ENCODE measurements around the gene MMP2.

The MMP2 gene

GRCh38 chr16:55510185-55510805 is 31.3 kb downstream of the MMP2 start:
- DNase-seq, result no peak

- DNase-seq, result no peak
These were observed 33.9 kb downstream of the MMP2 start for GRCh38 chr16:55512941-55513340.

- no peak for DNase-seq
These were observed 34.6 kb downstream of the MMP2 start for GRCh38 chr16:55513616-55514015.

- no peak for DNase-seq
These were observed 36.1 kb downstream of the MMP2 start for GRCh38 chr16:55515111-55515510.

- DNase-seq, result no peak
These were observed 42.8 kb downstream of the MMP2 start for GRCh38 chr16:55521792-55522191.

- DNase-seq, result no peak
These were observed 47.4 kb downstream of the MMP2 start for GRCh38 chr16:55526441-55526840.

- no peak for DNase-seq
These were observed 48.9 kb downstream of the MMP2 start for GRCh38 chr16:55527885-55528284.

- no peak for DNase-seq
These were observed 50.0 kb downstream of the MMP2 start for GRCh38 chr16:55529018-55529417.

- DNase-seq, result no peak
These were observed 51.4 kb downstream of the MMP2 start for GRCh38 chr16:55530316-55530856.

GRCh38 chr16:55532227-55532626 is 53.2 kb downstream of the MMP2 start:
- no peak for DNase-seq

GRCh38 chr16:55534756-55535155 is 55.8 kb downstream of the MMP2 start:
- DNase-seq, result no peak

GRCh38 chr16:55539049-55539448 is 60.1 kb downstream of the MMP2 start:
- no peak for DNase-seq

- DNase-seq, result no peak
These were observed 60.5 kb downstream of the MMP2 start for GRCh38 chr16:55539488-55539887.

GRCh38 chr16:55540221-55540620 is 61.2 kb downstream of the MMP2 start:
- DNase-seq, result no peak

GRCh38 chr16:55542459-55543082 is 63.6 kb downstream of the MMP2 start:
- no peak for DNase-seq

- DNase-seq, result no peak
These were observed 64.5 kb downstream of the MMP2 start for GRCh38 chr16:55543472-55543871.

- DNase-seq, result no peak
These were observed 73.6 kb downstream of the MMP2 start for GRCh38 chr16:55552621-55553020.

GRCh38 chr16:55555436-55555835 is 76.4 kb downstream of the MMP2 start:
- no peak for DNase-seq
